Mesendoderm (in vitro differentiated cells): Measurements from ENCODE around the gene SLC25A5. TPM values are rescaled to one million over a fixed set of nuclear protein-coding genes. Genes with fewer than 3 reads are reported as not detected.

Experiments used
- DNase-seq: peaks from one replicate; pipeline ENCODE4 v3.0.0; 2013
- H2AK5ac ChIP-seq: 2 replicates; pipeline ENCODE4 v1.6.1; 2013; ENCODE audit warnings: low read length, inconsistent platforms
- H2BK120ac ChIP-seq: 2 replicates; pipeline ENCODE4 v1.6.1; 2013; ENCODE audit warnings: low read depth, mild to moderate bottlenecking, low read length, moderate library complexity, mixed read lengths
- H2BK15ac ChIP-seq: replicated peaks from 2 replicates; pipeline ENCODE4 v1.6.1; 2013; ENCODE audit warnings: low read depth, mild to moderate bottlenecking, moderate library complexity
- H2BK5ac ChIP-seq: 2 replicates; pipeline ENCODE4 v1.6.1; 2013; ENCODE audit warnings: low read length, inconsistent platforms
- H3K18ac ChIP-seq: 2 replicates; pipeline ENCODE4 v1.6.1; 2013; ENCODE audit warnings: mild to moderate bottlenecking, low read length, mixed read lengths
- H3K23ac ChIP-seq: one replicate; pipeline ENCODE4 v1.6.1; 2013; ENCODE audit warnings: low read length
- H3K27ac ChIP-seq: 2 replicates; pipeline ENCODE4 v1.5.1; 2013; ENCODE audit warnings: low read depth, mild to moderate bottlenecking, inconsistent platforms, low read length, moderate library complexity
- H3K27me3 ChIP-seq: 2 replicates; pipeline ENCODE4 v1.6.1; 2013; ENCODE audit warnings: low read length, control low read depth, mild to moderate bottlenecking, inconsistent platforms; ENCODE audit not compliant: insufficient read depth, poor library complexity
- H3K36me3 ChIP-seq: 2 replicates; pipeline ENCODE4 v1.6.1; 2013; ENCODE audit warnings: low read length, inconsistent platforms; ENCODE audit not compliant: control insufficient read depth, insufficient read depth
- H3K4ac ChIP-seq: one replicate; pipeline ENCODE4 v1.6.1; 2013; ENCODE audit warnings: low read depth, mild to moderate bottlenecking, low read length, moderate library complexity
- H3K4me1 ChIP-seq: 2 replicates; pipeline ENCODE4 v1.6.1; 2013; ENCODE audit warnings: low read depth, low read length, inconsistent platforms; ENCODE audit not compliant: control insufficient read depth
- H3K4me2 ChIP-seq: 2 replicates; pipeline ENCODE4 v1.6.1; 2013; ENCODE audit warnings: low read length
- H3K4me3 ChIP-seq: 2 replicates; pipeline ENCODE4 v1.5.1; 2013; ENCODE audit warnings: mild to moderate bottlenecking, low read length
- H3K56ac ChIP-seq: one replicate; pipeline ENCODE4 v1.6.1; 2013; ENCODE audit warnings: low read length
- H3K79me1 ChIP-seq: 2 replicates; pipeline ENCODE4 v1.6.1; 2013; ENCODE audit warnings: low read length, inconsistent platforms
- H3K79me2 ChIP-seq: 2 replicates; pipeline ENCODE4 v1.6.1; 2013; ENCODE audit warnings: mild to moderate bottlenecking, low read length; ENCODE audit not compliant: control insufficient read depth, insufficient read depth
- H3K9ac ChIP-seq: 2 replicates; pipeline ENCODE4 v1.6.1; 2013; ENCODE audit warnings: low read length, inconsistent platforms
- H4K5ac ChIP-seq: one replicate; pipeline ENCODE4 v1.6.1; 2013; ENCODE audit warnings: low read length
- H4K8ac ChIP-seq: one replicate; pipeline ENCODE4 v1.6.1; 2013; ENCODE audit warnings: low read depth, mild to moderate bottlenecking, control low read depth, low read length, moderate library complexity
- WGBS: extraction: QIAGEN DNeasy Blood & Tissue Kit; methylation state at CpG from one replicate; pipeline ENCODE4 v1.1.7; 2013; ENCODE audit warnings: low lambda C conversion rate, missing lambda C conversion rate; ENCODE audit not compliant: insufficient coverage; ENCODE audit errors: extremely low coverage; 5-methylcytosine and 5-hydroxymethylcytosine counted together
- small RNA-seq: library from polyadenylated mRNA; stranded (forward); fragments of <200 nt; extraction: miRNeasy Mini kit (QIAGEN cat#:217004); gene quantifications from one replicate; pipeline ENCODE3, GENCODE V24; 2013; ENCODE audit not compliant: insufficient read depth

SLC25A5 gene

GRCh38 chrX:119512146-119512800 lies 44.0 kb downstream of the SLC25A5 start:
- Histone ChIP-seq H3K27ac (no peak overlapping the region), H2BK120ac (no peak overlapping the region), H3K9ac (no peak overlapping the region), H3K56ac (no peak overlapping the region), H2BK5ac (no peak overlapping the region), H3K36me3 (no peaks in the 10 kb centered on the region), H3K79me2 (no peaks in the 10 kb centered on the region), H4K5ac (no peak overlapping the region), H2AK5ac (no peak overlapping the region), H3K23ac (no peak overlapping the region), H3K4me2 (no peak overlapping the region), H3K79me1 (no peaks in the 10 kb centered on the region), H3K4me1 (no peaks in the 10 kb centered on the region), H2BK15ac (no peak overlapping the region), H3K4ac (no peak overlapping the region), H4K8ac (no peak overlapping the region), H3K4me3 (no peak overlapping the region), H3K18ac (no peak overlapping the region), H3K27me3 (no peaks in the 10 kb centered on the region)
- peak; percentile 81 for DNase-seq
- no CpG with 5 or more reads among the region's 14 CpGs for WGBS

DNA sequence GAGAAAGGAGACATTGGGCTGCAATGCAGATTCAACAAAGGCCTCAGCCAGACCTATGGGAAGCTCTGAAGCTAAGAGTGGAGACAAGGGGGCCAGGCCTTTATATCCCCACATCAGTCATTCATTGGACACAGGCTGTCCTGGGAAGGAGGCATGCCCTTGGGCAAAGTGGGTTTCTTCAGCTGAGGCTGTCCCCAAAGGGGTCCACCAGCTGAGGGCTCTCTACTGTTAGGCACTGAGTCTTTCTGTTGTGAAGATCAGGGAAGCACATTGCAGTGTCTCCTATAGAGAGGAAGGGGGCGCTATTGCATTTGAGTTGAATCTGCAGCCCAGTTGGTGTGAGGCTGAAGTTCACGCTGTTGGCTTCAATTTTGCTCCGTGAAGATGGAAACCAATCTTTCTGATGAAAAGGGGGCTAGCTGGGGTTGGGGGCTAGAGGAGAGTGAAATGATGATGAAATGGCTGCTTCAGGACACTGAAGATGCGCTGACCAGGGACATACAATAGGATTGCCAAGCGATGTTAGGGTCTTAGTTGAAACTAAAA lies 48.0 kb downstream of the SLC25A5 start:
- Histone ChIP-seq H3K4me2 (no peak overlapping the region), H3K4ac (no peak overlapping the region), H2BK5ac (no peak overlapping the region), H3K4me3 (no peak overlapping the region), H3K23ac (no peak overlapping the region), H3K27me3 (no peaks in the 10 kb centered on the region), H3K79me1 (no peaks in the 10 kb centered on the region), H2AK5ac (no peak overlapping the region), H3K27ac (no peak overlapping the region), H2BK15ac (no peak overlapping the region), H3K56ac (no peak overlapping the region), H3K18ac (no peak overlapping the region), H3K4me1 (no peaks in the 10 kb centered on the region), H4K5ac (no peak overlapping the region), H4K8ac (no peak overlapping the region), H3K79me2 (no peaks in the 10 kb centered on the region), H3K9ac (no peak overlapping the region), H3K36me3 (no peaks in the 10 kb centered on the region), H2BK120ac (no peak overlapping the region)
- no CpG with 5 or more reads among the region's 5 CpGs for WGBS
- peak; percentile 80 for DNase-seq

DNA sequence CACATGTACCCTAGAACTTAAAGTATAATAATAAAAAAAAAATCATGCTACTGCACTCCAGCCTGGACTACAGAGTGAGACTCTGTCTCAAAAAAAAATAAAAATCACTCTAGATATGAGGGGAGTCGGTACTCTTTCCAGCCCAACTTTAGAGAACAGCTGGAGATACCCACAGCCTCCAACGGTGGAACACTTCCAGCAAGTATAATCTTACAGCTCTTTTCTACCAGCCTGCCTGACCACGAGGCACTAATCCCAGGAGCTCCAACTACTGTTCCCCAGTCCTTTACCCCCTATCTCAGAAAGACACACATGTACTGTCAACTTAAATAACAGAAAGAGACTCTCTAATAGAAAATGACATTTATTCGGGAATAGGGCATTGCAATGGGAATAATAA lies 50.1 kb downstream of the SLC25A5 start:
- Histone ChIP-seq H3K4me2 (no peak overlapping the region), H3K4me1 (no peaks in the 10 kb centered on the region), H4K5ac (no peak overlapping the region), H3K27me3 (no peaks in the 10 kb centered on the region), H3K27ac (no peak overlapping the region), H2AK5ac (no peak overlapping the region), H2BK5ac (no peak overlapping the region), H3K23ac (no peak overlapping the region), H3K36me3 (no peaks in the 10 kb centered on the region), H2BK15ac (no peak overlapping the region), H3K79me2 (no peaks in the 10 kb centered on the region), H3K18ac (no peak overlapping the region), H3K56ac (no peak overlapping the region), H2BK120ac (no peak overlapping the region), H3K4ac (no peak overlapping the region), H3K9ac (no peak overlapping the region), H3K4me3 (no peak overlapping the region), H3K79me1 (no peaks in the 10 kb centered on the region), H4K8ac (no peak overlapping the region)
- DNase-seq = no peak
- no CpG with 5 or more reads among the region's 4 CpGs for WGBS

Small RNAs within 50 kb of the gene (small RNA-seq; reads per million reads assigned to genes)
- gene RNU1-67P (not detected), gene RNY3P16 (not detected)
